ENCODE measurements around the gene CWH43. TPM values are rescaled to one million over a fixed set of nuclear protein-coding genes. Genes with fewer than 3 reads are reported as not detected.
"Not testable (repeated sequence)": the region's sequence is repeated elsewhere in the genome, so short reads cannot be mapped to it uniquely, and the experiment has no call there.

CWH43 gene
- total and polyA plus RNA-seq, 2 experiments from 2014 or later, result not detected

- H3K4me3 ChIP-seq, result no peak overlapping the region
- no peaks in the 10 kb centered on the region for H3K9me3 ChIP-seq (ENCODE audit: low read depth)
- no peaks in the 10 kb centered on the region for H3K36me3 ChIP-seq
- H3K27ac ChIP-seq, result no peak overlapping the region
- TF ChIP-seq CTCF (IDR thresholded peaks at IDR 0.05; ENCODE audit: low read depth, low read length), result no peak
- H3K27me3 ChIP-seq, result no peaks in the 10 kb centered on the region
- no peak for DNase-seq (ENCODE audit: low read depth in 1 of 2, low spot score in 1 of 2)
- no peaks in the 10 kb centered on the region for H3K4me1 ChIP-seq (ENCODE audit: low read depth)
These were observed 11.0 kb upstream of the CWH43 start for GRCh38 chr4:48974979-48975640.

GRCh38 chr4:48976041-48976440 lies 10.0 kb upstream of the CWH43 start:
- Histone ChIP-seq H3K4me3 (no peak overlapping the region), H3K9me3 (ENCODE audit: low read depth) (no peaks in the 10 kb centered on the region), H3K27me3 (no peaks in the 10 kb centered on the region), H3K4me1 (ENCODE audit: low read depth) (no peaks in the 10 kb centered on the region), H3K36me3 (no peaks in the 10 kb centered on the region), H3K27ac (no peak overlapping the region)
- no peak for TF ChIP-seq CTCF (IDR thresholded peaks at IDR 0.05; ENCODE audit: low read depth, low read length)
- no peak for DNase-seq (ENCODE audit: low read depth in 1 of 2, low spot score in 1 of 2)

- H3K27ac ChIP-seq, result no peak overlapping the region
- no peak overlapping the region for H3K4me3 ChIP-seq
- H3K9me3 ChIP-seq (ENCODE audit: low read depth), result no peaks in the 10 kb centered on the region
- no peak for DNase-seq (ENCODE audit: low read depth in 1 of 2, low spot score in 1 of 2)
- no peaks in the 10 kb centered on the region for H3K36me3 ChIP-seq
- peaks cover 13% of the 10 kb centered on the region for H3K27me3 ChIP-seq
- no peak for TF ChIP-seq CTCF (IDR thresholded peaks at IDR 0.05; ENCODE audit: low read depth, low read length)
- no peaks in the 10 kb centered on the region for H3K4me1 ChIP-seq (ENCODE audit: low read depth)
These were observed 6.0 kb upstream of the CWH43 start for GRCh38 chr4:48979914-48980579.

GRCh38 chr4:48984005-48984404 lies 2.1 kb upstream of the CWH43 start:
- not testable (repeated sequence) for DNase-seq (ENCODE audit: low read depth in 1 of 2, low spot score in 1 of 2); H3K9me3 ChIP-seq (ENCODE audit: low read depth); H3K36me3 ChIP-seq; H3K4me1 ChIP-seq (ENCODE audit: low read depth); H3K4me3 ChIP-seq; H3K27ac ChIP-seq
- peaks cover 51% of the 10 kb centered on the region for H3K27me3 ChIP-seq

GRCh38 chr4:48985602-48985975 lies 486 bp upstream of the CWH43 start:
- Histone ChIP-seq H3K4me3 (no peak overlapping the region), H3K27me3 (peaks cover 51% of the 10 kb centered on the region)
- TF ChIP-seq CTCF (IDR thresholded peaks at IDR 0.05; ENCODE audit: low read depth, low read length), result no peak

GRCh38 chr4:48986654-48987164 lies 634 bp downstream of the CWH43 start:
- no peak overlapping the region for H3K4me3 ChIP-seq
- DNase-seq (ENCODE audit: low read depth in 1 of 2, low spot score in 1 of 2), result no peak

More at GRCh38 chr4:48985602-48985975, 486 bp upstream of the CWH43 start:
- Histone ChIP-seq H3K36me3 (no peaks in the 10 kb centered on the region), H3K27ac (no peak overlapping the region), H3K9me3 (ENCODE audit: low read depth) (no peaks in the 10 kb centered on the region), H3K4me1 (ENCODE audit: low read depth) (no peaks in the 10 kb centered on the region)
- DNase-seq (ENCODE audit: low read depth in 1 of 2, low spot score in 1 of 2), result no peak

More at GRCh38 chr4:48986654-48987164, 634 bp downstream of the CWH43 start:
- Histone ChIP-seq H3K9me3 (ENCODE audit: low read depth) (no peaks in the 10 kb centered on the region), H3K27me3 (peaks cover 51% of the 10 kb centered on the region), H3K27ac (no peak overlapping the region), H3K4me1 (ENCODE audit: low read depth) (no peaks in the 10 kb centered on the region), H3K36me3 (no peaks in the 10 kb centered on the region)
- no peak for TF ChIP-seq CTCF (IDR thresholded peaks at IDR 0.05; ENCODE audit: low read depth, low read length)
